Stimulated activated CD4-positive, alpha-beta T cell treated with anti-CD3 and anti-CD28 coated beads, Interleukin-15, amount 100 ng/mL, for 24 hours (primary cell): Measurements from ENCODE around the gene TM4SF4.

Experiments used
- DNase-seq: peaks from one replicate; pipeline ENCODE4 v3.0.0-alpha.2; 2020

TM4SF4 gene

DNA sequence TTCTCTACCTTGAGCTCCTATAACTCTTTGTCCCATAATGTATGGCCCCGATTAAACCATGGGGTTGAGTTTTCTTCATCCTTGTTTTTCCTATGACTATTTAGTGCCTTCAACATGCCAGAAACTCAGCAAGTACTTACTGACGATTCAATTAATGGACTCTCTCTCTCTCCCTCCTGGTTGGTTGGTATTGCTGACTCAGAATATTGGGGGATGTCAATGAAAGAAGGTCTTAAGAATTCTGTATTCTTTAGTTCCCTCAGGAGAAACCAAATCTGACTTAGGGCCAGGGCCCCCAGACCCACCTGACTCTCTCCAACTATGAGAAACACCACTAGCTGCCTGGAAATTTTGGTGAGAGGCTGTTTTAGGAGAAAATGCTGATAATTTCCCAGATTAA lies 40.8 kb downstream of the TM4SF4 start:
- DNase-seq = no peak

DNA sequence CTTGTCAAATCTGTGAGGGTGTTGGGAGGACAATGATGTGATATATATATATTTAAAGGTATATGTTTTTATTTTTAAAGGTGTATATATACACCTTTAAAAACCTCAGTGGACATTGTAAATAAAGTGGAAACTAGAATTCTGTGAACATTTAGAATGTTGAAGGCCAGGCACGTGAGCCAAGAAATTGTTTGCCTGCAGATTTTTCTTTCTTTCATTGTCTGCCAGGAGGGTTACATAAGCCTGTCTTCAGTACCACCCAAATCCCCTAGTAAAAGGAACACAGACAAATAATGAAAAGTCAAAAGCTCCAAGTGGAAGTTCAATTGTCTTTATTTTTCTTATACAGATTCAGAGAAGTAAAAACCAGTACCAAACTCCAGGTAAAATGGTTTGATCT lies 42.4 kb downstream of the TM4SF4 start:
- no peak for DNase-seq

DNA sequence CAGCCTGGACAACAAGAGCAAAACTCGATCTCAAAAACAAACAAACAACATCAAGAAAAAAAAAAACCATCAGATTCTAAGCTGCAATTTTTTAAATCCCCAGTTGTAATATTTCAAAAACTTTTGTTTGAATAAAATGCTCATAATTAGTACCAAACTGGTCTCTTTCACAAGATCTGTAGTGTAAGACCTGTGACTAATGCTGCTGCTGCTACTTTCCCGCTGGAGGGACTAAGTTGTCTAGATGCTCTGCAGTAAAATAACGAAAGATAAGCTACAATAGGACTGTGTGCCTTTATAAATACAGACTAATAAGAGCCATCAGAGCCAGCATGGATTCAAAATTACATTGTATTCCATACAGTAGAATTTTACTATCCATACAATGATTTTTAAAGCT lies 45.4 kb downstream of the TM4SF4 start:
- no peak for DNase-seq

DNA sequence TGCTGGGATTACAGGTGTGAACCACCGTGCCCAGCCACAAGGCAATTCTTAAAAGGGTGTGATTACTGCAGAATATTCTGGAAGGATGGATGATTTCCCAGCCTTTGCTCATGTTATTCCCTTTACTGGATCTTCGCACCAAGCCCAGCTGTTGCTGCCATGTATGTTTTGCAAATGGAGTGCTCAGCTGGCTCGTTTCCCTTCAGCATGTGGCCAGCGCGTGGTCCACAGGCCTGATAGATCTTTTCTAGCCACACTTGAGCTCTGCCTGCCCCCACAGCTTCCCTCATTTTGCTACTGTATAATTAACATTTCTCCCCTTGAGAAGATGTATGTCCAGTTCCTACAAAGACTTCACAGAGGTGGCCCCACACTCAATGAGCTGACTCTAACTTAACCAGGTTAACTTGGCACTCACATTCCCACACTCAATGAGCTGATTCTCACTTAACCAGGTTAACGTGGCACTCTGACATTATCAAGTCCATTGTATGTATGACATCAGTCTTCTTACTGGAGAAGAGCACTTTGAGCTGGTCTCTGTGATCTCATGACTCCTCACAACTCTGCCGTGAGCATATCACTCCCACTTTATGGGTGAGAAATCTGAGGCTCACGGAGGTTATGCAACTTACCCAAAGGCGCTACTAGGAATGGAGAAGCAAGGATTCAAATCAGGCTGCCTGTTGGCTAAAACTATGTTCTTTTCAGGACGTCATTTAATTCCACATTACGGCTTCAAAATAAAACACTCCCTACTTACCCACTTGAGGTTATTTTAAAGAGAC lies 49.2 kb downstream of the TM4SF4 start:
- DNase-seq = no peak

DNA sequence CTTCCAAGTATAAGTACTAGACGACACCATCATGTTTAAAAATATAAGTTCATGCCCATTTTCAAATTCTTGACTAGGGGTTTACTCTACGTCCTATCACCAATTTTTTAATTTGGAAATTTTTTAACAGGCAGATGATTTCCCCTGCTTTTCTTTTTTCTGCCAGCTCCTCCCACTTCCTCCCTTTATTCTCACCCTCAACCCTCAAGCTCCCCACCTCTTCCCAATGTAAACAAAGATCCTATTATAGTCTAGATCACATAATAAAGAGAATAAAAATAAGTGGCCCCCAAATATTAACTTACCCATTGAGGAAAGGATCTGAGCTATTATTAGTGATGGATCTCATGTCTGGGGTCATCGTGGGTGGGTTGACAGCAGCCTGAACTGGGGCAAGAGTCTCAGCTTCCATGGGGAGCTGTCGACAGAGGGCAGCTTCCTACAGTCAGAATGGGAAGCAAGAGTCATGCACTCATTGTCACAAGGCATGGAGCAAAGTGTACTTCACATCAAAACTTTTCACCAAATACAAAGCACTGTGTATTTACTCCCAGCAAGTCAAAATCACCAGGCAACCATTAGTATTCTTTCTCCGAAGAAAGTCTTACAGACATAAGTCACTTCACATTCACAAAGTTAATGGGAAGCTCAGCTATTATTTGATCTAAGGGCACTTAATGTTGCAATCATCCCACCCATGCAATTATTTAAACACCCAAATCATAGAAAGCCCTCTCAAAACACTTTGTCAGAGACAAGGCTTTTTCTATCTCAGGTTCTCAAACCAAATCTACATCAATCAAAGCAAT lies 53.2 kb downstream of the TM4SF4 start:
- DNase-seq = no peak

DNA sequence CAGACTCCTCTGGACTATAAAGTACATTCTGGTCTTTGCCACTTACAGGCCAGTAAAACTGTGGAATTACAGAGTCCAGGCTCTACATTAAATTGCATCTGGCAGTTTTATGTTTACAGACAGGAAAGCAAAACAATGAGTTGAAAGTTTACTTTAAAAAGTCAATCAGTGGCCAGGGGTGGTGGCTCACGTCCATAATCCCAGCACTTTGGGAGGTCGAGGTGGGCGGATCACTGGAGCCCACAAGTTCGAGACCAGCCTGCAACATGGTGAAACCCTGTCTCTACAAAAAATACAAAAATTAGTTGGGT lies 53.8 kb downstream of the TM4SF4 start:
- DNase-seq = no peak

DNA sequence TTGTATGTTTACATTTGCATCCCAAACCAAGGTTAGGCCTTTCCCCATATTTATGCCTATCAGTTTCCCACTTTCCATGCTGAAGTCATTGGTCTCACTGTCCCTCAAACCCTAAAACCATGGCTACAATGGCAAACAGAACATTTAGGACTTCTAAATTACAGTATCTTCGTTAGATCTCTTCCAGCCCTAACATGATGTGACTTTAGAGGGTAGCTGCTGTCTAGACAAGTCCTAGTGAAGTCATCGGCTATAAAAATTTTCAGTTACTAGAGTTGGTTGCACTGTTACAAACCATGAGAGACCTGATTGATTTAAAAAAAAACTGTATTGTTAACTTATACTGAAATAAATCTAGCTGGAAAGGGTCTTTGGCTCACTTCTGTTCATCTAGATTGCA lies 54.6 kb downstream of the TM4SF4 start:
- DNase-seq = no peak

DNA sequence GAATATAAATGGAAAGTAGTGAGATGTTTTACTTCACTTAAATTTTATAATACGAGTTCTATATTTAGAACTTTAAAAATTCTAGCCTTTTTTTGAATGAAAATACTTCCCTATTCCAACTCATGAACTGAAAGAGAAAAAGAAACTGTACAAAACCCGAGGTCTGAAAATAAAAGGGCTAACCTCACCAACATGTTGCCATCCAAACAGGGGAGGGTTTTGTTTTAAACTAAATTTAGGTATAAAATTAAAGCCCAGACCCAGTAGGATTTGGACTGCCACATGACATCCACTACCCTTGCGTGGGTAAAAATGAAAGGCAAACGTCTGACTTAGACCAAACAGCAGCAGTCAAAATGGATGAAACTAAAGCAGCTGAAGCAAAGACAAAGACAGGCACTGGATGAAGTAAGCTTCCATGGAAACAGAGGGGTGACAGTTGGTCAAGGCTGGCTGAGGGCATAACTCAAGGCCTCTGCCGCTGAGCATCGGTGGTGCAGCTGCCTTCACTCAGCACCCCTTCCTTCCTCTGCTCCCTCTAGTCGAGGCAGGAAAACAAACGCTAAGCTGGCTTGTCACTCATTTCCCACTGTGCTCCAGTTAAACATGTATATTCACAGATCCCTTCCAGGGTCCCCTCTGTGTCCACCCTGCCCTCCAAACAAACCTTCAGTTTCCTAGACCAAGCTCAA lies 58.1 kb downstream of the TM4SF4 start:
- no peak for DNase-seq

DNA sequence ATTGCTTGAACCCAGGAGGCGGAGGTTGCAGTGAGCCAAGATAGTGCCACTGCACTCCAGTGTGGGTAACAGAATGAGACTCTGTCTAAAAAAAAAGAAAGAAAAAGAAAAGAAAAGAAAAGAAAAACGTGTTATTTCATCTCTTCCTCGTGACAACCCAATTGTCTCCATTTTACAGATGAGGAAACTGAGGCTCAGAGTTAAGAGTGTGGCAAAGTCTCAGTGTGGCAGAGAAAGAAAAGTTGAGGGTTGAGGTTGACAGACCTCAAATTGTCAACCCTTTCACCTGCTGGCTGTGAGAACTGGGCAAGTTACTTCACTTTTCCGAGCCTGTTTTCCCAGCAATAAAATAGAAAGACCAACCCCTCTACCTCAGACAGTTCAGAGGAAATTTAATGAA lies 59.6 kb downstream of the TM4SF4 start:
- no peak for DNase-seq

DNA sequence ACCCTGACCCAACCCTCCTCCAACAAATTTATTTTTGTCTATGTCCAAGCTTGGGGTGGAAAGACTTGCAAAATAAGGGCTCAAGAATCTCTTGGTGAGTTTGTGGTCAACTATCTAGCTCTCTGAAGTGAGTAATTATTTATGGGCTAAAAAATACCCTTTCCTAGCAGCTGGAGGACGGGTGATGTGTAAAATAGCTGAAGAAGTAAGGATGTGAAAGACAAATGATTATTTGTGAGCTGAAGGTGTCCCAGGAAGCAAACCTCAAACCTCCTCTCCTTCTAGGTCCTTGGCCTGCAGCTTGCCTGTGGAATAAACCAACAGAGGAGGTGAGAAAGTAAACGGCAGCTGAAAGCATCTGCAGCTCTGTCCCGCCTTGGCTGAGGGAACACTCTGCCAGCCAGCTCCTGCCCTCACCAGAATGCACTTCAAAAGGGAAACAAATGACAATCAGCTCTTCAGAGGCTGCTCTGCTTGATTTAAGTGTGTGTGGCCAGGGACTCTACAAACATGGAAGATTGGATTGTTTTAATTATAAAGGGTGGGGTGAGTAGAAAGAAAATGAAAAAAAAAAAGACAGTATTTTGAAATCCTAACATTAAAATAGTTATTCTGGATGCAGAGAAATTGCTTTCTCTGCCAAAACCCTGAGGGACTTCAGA lies 60.3 kb downstream of the TM4SF4 start:
- no peak for DNase-seq

DNA sequence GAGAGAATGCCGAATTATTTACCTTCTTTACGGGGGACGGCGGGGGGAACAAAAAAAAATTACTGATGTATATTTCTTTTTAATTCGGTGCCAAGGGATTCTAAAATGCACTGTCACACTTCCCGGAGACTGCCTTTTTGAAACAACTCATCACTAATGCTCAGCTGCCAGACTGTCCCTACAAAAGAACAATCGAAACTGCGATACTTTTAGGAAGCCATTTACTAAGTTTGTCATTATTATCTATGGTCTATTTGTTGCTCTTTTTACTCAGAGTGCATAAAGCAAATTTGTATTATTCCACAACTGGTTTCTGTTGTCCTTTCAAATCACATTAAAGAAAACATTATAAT lies 60.8 kb downstream of the TM4SF4 start:
- no peak for DNase-seq

DNA sequence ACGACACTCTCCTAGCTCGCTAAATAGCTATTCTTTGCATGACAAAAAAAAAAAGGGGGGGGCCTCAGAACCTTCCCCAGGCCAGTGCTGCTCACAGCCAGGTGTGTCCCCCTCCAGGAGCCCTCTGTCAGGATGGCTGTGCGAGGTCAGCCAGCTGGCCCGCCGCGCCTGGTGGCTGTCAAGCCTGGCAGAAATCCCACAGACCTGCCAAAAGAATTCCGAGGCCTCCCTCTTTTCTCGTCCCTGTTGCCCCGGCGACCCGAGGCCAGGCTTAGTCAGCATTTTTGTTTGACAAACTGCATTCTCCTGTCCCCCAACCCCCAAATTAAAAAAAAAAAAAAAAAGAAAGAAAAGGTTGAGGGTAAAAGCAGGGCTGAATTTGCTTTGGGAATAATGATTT lies 61.9 kb downstream of the TM4SF4 start:
- DNase-seq = no peak

DNA sequence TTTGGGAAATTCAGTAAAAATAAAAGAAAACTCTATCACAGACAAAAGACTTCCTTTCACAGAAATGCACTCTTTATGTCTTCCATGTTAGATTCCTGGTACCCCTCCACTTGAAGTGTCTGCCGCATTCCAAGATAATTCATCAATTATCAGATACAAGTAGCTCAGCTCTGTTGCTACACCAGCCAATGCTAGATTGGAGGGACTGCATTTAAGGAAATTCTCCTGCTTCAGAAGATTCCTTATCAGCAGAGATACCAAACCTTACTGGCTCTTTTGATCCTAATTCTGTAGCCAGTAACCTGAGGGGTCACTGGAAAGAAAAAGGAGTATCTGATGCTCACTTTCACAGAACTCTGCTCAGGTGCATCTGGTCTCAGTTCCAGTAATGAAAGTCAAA lies 63.9 kb downstream of the TM4SF4 start:
- no peak for DNase-seq

DNA sequence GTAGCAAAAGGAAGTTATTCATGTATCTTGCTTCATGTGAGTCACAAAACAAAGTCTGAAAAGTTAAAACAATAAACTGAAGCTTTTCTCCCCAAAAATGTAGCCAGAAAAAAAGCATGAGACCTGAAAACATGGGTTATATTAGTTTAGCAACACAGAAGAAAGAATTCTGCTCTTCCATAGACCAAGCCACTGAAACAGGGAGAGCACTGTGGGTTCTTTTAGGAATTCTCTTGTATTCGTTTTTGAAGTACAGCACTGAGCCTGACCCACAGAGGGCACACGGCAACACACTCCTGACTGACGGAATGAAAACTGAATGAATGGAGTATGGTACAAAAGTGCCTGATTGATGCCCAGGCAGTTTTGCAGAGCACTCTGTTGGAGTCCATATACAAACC lies 66.6 kb downstream of the TM4SF4 start:
- DNase-seq = no peak

DNA sequence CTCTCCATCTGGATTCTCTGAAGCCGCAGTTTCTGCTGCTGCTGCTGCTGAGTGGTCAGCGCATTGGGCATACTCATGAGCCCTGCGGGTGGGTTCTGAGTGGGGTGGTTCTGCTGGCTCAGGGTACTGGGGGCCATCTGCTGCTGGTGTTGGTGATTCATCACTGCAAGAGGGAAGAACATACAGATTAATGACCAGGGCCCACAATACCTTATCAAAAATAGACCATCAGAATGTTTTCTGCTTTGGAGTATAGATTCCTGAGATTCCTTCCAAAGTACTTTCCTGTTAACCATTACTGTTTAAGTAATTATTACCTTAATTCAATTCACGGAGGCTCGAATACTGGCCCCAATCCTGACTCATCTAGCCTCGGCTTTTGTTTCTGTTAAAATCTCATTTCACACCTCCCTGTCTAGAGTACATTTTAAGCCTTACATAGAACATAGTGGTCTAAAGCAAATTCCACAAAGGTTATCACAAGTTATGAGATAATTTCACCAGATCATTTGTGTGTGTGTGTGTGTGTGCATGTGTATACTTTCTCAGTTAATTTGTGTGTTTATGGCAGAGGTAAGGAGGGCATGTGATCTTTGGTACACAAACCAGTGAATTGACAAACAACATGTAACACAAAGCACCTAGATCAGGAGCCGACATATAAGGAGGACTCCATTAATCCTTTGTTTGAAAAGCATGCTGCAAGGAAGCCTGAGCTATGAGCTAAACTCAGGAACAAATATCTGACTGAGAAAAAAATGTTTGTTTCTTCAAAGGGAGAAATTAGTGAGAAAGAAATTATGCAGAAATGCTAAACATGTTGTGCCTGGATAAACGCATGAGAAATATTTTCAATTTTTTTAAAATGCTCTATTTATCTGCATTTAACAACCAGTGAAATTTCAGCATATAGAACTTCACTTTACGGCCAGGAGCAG lies 68.1 kb downstream of the TM4SF4 start:
- no peak for DNase-seq

DNA sequence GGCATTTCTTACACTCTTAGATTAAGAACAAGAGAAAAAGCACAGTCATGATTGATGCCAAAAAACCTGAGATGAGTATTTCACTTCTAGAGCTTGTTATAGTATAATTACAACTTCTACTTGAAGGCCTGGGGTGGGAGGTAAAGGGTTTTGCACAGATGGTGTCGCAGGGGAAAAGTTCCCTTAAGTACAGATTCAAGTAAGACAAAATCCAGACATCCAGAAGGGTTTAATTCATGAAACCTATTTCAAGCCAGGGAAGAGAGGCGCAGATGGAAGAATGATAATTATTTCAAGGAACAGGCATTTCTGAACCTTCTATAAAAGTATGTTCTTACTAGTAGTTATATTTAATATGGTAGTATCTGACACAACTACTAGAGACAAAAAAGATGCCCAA lies 70.6 kb downstream of the TM4SF4 start:
- no peak for DNase-seq

DNA sequence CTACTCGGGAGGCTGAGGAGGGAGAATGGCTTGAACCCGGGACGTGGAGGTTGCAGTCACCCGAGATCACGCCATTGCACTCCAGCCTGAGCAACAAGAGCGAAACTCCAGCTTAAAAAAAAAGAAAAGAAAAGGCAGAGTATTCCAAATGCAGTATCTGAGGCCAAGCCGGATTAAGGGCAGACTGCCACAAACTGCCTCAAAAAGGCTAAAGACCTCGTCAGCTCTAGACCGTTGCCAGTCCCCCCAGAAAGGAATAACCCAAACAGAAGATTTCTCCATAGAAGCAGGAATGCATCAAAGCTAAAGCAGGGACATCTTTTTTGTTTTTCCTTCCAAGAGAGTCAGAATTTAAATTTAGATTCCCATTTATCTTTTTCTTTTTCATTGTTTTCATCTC lies 72.9 kb downstream of the TM4SF4 start:
- no peak for DNase-seq

DNA sequence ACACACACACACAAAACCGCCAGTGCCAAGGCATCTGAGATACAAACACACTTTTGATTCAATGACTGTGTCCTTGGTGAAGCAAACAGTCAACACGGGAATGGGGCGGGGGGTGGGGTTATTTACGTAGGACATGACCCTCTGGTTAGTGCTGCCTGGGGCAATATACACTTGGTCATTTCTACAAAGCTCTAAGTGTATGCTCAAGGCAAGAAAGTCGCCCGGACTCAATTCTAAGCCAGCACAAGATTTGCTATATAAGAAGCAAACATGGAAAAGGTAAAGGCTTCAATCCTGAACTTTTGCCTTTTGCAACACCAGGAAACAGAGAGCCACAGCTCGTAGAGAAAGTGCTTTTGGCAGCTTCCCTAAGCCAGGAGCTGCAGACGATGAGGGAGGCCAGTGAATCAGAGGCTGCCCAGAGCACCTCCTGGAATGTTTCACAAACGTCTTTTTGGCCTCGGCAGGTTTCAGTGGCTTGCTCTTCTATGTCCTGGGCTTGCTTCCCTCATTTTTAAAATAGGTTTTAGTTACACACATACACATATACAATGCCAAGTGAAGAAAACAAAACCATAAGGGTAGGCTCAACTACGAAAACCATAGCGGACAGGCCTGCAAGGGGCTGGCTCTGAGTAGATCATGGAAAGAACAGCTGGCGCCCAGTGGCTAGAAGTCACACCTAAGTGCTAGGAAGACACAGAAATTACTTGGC lies 73.6 kb downstream of the TM4SF4 start:
- no peak for DNase-seq

DNA sequence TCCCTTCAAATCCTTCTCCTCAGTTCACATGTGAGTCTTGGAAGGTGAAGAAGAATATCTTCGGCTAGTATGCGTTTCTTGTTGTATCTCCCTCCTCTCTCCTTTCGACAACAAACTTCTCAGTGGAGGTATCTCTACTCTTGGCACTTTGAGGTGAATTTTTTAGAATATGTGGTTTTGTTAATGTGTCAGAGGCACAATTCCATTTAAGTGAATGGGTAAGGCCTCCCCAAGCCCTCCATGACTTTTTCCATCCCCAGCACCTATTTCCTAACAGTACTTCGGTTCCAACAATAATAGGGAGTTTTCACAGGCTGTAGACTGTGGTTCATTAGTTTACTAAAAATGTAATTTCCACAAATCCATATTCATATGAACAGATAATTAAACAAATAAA lies 74.2 kb downstream of the TM4SF4 start:
- no peak for DNase-seq

DNA sequence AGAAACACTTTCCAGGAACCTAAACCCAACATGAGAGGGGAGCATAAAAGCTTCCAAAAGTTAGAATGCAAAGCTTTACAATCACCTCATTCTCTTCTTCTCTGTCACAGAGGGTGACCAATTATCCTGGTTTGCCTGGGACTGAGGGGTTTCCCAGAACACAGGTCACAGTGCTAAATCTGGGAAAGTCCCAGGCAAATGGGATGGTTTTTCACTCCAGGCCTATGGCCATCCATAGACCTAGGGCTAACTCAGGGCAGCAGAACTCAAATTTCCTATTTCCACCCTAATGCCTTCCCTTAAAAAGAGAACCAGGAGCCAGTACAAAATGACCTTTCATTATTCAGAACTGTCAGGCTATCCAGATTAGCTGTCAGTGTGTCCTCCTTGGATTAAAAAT lies 77.0 kb downstream of the TM4SF4 start:
- DNase-seq = no peak

DNA sequence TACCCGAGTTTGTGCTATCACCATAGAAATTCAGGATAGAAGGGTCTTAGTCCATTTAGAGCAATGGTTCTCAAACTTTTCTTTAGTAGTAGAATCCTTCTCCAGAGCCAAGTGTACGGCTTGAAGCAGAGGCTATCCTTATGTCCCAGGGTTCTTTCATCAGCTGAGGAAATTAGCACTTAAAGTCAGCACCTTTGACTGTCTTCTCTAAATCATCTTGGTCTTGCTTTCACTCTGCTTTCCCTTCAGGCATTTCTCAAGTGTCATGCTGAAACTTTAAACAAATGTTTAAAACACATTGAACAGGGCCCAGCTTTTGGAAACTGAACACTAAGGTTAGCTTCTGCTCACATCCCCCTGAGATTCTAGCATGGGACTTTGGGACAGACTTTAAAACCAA lies 78.2 kb downstream of the TM4SF4 start:
- no peak for DNase-seq
